IPS DF 6.9 (cell line): ENCODE measurements around the gene DCP2.
A peak's percentile ranks its signal among the peaks of the same experiment; 100 is the strongest.

Experiments used
- DNase-seq: peaks from one replicate; pipeline ENCODE4 v3.0.0-alpha.2; 2013; ENCODE audit warnings: low read depth, low spot score
- H3K27ac ChIP-seq: one replicate; pipeline ENCODE4 v1.5.1; 2013; ENCODE audit warnings: low read length, control low read depth
- H3K27me3 ChIP-seq: 2 replicates; pipeline ENCODE4 v1.6.1; 2013; ENCODE audit warnings: mild to moderate bottlenecking, low read length; ENCODE audit not compliant: control insufficient read depth, insufficient read depth
- H3K36me3 ChIP-seq: 2 replicates; pipeline ENCODE4 v1.6.1; 2013; ENCODE audit warnings: low read length; ENCODE audit not compliant: control insufficient read depth, insufficient read depth
- H3K4me1 ChIP-seq: 2 replicates; pipeline ENCODE4 v1.6.1; 2013; ENCODE audit warnings: low read length; ENCODE audit not compliant: control insufficient read depth, insufficient read depth
- H3K4me3 ChIP-seq: 2 replicates; pipeline ENCODE4 v1.5.1; 2013; ENCODE audit warnings: mild to moderate bottlenecking, low read length
- H3K9me3 ChIP-seq: 2 replicates; pipeline ENCODE4 v1.6.1; 2013; ENCODE audit warnings: low read length, inconsistent platforms; ENCODE audit not compliant: control insufficient read depth, insufficient read depth
- WGBS: extraction: QIAGEN DNeasy Blood & Tissue Kit; methylation state at CpG from one replicate; pipeline ENCODE4 v1.1.7; 2013; ENCODE audit warnings: mixed read lengths, missing lambda C conversion rate; ENCODE audit not compliant: insufficient read length, insufficient coverage; 5-methylcytosine and 5-hydroxymethylcytosine counted together

Gene DCP2

GRCh38 chr5:112983363-112983762 lies 6.8 kb downstream of the DCP2 start:
- H3K4me3 ChIP-seq = no peak overlapping the region
- no peaks in the 10 kb centered on the region; the same call in 1 of the 2 replicates for H3K36me3 ChIP-seq
- no CpG with 5 or more reads among the region's 2 CpGs for WGBS
- peaks cover 2% of the 10 kb centered on the region; the same call in 1 of the 2 replicates for H3K4me1 ChIP-seq
- DNase-seq = no peak
- no peak overlapping the region for H3K27ac ChIP-seq
- H3K9me3 ChIP-seq = no peaks in the 10 kb centered on the region
- no peaks in the 10 kb centered on the region for H3K27me3 ChIP-seq

DNA sequence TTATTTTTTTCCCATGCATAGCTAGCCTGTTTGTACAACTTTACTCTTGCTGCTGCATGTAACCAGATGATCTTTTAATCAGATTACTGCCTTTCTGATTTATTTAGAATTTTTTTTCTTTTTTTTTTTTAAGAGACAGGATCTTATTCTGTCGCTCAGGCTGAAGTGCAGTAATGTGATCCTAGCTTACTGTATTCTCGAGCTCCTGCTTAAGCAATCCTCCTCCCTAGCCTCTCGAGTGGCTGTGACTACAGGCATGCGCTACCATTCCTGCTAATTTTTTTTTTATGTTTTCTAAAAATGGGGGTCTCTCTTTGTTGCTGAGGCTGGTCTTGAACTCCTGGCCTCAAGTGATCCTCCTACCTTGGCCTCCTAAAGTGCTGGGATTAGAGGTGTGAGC lies 9.6 kb downstream of the DCP2 start:
- peaks cover 2% of the 10 kb centered on the region; the same call in 1 of the 2 replicates for H3K4me1 ChIP-seq
- no peak overlapping the region for H3K27ac ChIP-seq
- no peak for DNase-seq
- H3K36me3 ChIP-seq = no peaks in the 10 kb centered on the region; the same call in 1 of the 2 replicates
- no CpG with 5 or more reads among the region's 4 CpGs for WGBS
- H3K4me3 ChIP-seq = no peak overlapping the region
- no peaks in the 10 kb centered on the region for H3K9me3 ChIP-seq
- H3K27me3 ChIP-seq = no peaks in the 10 kb centered on the region

DNA sequence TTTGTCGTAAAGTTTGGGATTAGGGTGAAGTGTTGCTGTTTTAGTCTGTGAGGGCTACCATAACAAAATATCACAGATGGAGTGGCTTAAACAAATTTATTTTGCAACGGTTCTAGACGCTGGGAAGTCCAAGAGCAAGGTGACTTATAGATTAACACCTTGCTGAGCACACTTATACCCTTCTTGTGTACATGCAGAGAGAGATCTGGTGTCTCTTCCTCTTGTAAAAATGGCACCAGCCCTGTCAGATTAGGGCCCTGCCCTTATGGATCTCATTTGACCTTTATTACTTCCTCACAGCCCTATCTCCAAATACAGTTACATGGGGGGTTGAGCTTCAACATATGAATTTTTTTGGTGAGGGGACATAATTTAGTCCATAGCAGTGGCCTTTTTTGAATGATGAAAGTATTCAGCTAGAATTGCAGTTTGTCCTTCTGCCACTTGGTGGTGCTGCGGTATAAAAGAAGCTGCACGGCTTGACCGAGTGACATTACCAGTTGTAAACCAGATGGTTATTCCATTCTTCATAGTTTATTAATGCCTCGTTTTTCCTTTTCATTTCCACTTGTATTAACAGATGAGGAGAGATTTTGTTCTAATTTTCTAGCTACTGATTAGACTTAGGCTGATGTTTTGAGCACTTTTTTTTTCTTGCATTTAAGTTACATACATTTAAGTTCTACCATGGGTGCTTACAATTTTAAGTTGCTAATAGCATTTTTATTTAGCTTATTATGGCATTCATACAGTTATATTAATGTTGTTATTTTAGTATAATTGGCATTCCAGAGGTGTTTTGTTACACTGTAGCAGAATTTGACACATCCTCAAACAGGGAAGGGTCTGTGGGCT lies 19.4 kb downstream of the DCP2 start:
- no peak overlapping the region for H3K4me3 ChIP-seq
- no peaks in the 10 kb centered on the region for H3K9me3 ChIP-seq
- no peak overlapping the region for H3K27ac ChIP-seq
- peaks cover 3% of the 10 kb centered on the region; the same call in 1 of the 2 replicates for H3K36me3 ChIP-seq
- no peaks in the 10 kb centered on the region for H3K27me3 ChIP-seq
- H3K4me1 ChIP-seq = no peaks in the 10 kb centered on the region
- DNase-seq = peak; percentile 27
- WGBS = 100% methylated on average over 1 of the region's 7 CpGs

- Histone ChIP-seq H3K27me3 (no peaks in the 10 kb centered on the region), H3K27ac (no peak overlapping the region), H3K9me3 (no peaks in the 10 kb centered on the region), H3K36me3 (peaks cover 3% of the 10 kb centered on the region; the same call in 1 of the 2 replicates), H3K4me1 (no peaks in the 10 kb centered on the region), H3K4me3 (no peak overlapping the region)
- DNase-seq = no peak
- no CpG with 5 or more reads among the region's 4 CpGs for WGBS
These were observed 20.3 kb downstream of the DCP2 start for GRCh38 chr5:112996830-112997374.

DNA sequence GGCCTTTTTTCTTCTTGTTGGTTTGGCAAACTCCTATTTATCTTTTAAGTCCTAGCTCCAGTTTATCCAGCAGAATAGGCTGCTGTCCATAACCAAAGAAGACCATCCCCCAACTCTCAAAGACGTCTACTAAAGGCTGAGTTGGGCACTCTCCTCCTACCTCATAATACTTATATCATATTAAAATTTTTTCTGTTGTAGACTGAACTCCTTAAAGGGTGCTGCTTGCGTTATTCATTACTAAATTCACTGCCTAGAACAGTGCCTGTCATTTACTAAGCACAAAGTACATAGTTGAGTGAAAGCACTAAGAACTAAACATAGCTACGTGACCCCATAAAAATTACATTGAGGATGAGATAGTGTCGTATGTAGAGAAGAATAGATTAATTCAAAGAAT lies 21.7 kb downstream of the DCP2 start:
- peaks cover 5% of the 10 kb centered on the region; the same call in 1 of the 2 replicates for H3K36me3 ChIP-seq

GRCh38 chr5:113000466-113000865 lies 23.9 kb downstream of the DCP2 start:
- Histone ChIP-seq H3K4me1 (no peaks in the 10 kb centered on the region), H3K4me3 (no peak overlapping the region), H3K36me3 (peaks cover 5% of the 10 kb centered on the region; the same call in 1 of the 2 replicates), H3K9me3 (no peaks in the 10 kb centered on the region), H3K27ac (no peak overlapping the region), H3K27me3 (no peaks in the 10 kb centered on the region)
- no CpG with 5 or more reads among the region's 2 CpGs for WGBS
- no peak for DNase-seq

More for the DNA sequence above, 21.7 kb downstream of the DCP2 start:
- H3K27me3 ChIP-seq = no peaks in the 10 kb centered on the region
- H3K4me3 ChIP-seq = no peak overlapping the region
- H3K9me3 ChIP-seq = no peaks in the 10 kb centered on the region
- H3K4me1 ChIP-seq = no peaks in the 10 kb centered on the region
- no peak overlapping the region for H3K27ac ChIP-seq
- DNase-seq = no peak
- no CpG with 5 or more reads among the region's 4 CpGs for whole genome bisulfite sequencing

DNA sequence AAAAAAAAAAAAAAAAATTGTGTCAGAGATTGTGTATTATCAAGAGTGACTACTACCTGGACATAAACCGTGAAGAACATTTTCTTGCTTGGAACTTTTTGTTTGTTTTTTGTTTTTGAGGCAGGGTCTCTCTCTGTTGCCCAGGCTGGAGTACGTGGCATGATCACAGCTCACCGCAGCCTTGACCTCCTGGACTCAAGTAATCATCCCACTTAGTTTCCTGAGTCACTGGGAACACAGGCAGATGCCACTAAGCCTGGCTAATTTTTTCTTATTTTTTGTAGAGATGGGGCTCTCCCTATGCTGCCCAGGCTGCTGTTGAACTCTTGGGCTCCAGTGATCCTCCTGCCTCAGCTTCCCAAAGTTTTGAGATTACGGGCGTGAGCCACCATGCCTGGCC lies 25.8 kb downstream of the DCP2 start:
- no peak for DNase-seq
- H3K4me3 ChIP-seq = no peak overlapping the region
- no peaks in the 10 kb centered on the region for H3K27me3 ChIP-seq
- H3K9me3 ChIP-seq = no peaks in the 10 kb centered on the region
- WGBS = no CpG with 5 or more reads among the region's 5 CpGs
- H3K4me1 ChIP-seq = no peaks in the 10 kb centered on the region
- no peak overlapping the region for H3K27ac ChIP-seq
- peaks cover 2% of the 10 kb centered on the region; the same call in 1 of the 2 replicates for H3K36me3 ChIP-seq

DNA sequence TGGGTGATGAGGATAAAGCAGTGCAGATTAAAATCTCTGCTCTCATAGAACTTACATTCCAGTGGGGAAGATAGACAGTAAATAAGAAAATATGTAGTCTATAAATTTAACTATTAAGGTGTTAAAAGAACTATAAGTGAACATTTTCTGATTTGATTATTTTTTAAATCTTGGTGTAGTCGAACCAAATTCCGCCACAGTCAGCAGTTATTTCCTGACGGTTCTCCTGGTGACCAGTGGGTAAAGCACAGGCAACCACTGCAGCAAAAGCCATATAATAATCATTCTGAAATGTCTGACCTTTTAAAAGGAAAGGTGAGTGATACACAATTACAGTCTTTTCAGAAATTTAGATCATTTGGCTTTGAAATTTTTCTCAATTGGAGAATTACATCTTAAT lies 27.2 kb downstream of the DCP2 start:
- Histone ChIP-seq H3K27ac (no peak overlapping the region), H3K9me3 (no peaks in the 10 kb centered on the region), H3K4me3 (no peak overlapping the region), H3K27me3 (no peaks in the 10 kb centered on the region), H3K4me1 (no peaks in the 10 kb centered on the region), H3K36me3 (peaks cover 2% of the 10 kb centered on the region; the same call in 1 of the 2 replicates)
- no peak for DNase-seq
- WGBS = no CpG with 5 or more reads among the region's 3 CpGs

DNA sequence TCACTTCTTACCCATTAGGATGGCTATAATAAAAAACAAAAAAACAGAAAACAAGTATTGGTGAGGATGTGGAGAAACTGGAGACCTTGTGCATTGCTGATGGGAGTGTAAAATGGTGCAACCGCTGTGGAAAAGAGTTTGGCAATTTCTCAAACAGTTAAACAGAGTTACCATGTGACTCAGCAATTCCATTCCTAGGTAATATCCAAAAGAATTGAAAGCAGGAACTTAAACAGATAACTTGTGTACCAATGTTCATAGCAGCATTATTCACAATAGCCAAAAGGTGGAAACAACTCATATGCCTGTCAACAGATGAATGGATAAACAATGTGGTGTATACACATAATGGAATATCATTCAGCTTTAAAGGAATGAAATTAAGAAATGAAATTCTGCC lies 28.9 kb downstream of the DCP2 start:
- Histone ChIP-seq H3K36me3 (peaks cover 2% of the 10 kb centered on the region; the same call in 1 of the 2 replicates), H3K9me3 (no peaks in the 10 kb centered on the region), H3K27me3 (no peaks in the 10 kb centered on the region), H3K27ac (no peak overlapping the region), H3K4me1 (no peaks in the 10 kb centered on the region), H3K4me3 (no peak overlapping the region)
- DNase-seq = no peak
- no CpG with 5 or more reads among the region's 1 CpG for WGBS

DNA sequence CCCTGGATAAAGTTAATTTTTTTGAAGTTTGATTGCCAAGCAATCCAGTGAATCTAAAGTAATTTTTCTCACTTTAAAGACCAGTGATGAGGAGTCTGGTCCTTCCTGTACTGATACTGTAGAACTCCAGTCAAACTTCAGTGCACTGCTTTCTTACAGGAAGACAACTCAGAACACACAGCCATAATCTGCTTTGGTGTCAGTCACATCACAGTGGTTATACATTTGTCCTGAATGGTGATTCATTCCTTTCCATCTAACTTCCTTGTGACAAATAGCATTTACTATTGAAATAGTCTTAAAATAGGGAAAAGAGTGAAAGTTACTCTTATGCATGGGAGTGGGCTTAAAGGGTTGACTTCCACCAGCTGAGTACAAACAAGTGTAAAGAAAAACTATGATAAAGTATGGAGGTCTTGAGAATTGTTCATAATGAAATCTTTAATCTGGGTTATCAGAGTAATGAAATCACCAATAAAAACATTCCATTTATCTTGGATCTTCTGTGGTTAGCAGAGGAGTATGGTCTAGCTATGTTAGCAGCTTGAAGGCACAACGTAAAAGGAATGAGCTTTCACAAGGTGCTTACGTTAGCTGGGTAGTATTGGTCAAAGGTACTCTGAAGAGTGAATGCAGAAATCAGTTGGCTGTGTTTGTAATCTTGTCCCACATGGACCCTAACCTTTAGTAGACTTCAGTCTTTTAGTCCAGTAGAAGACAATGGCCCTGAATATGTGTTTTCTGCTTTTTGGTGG lies 41.5 kb downstream of the DCP2 start:
- DNase-seq = no peak
- H3K4me1 ChIP-seq = no peaks in the 10 kb centered on the region
- H3K9me3 ChIP-seq = no peaks in the 10 kb centered on the region
- no peaks in the 10 kb centered on the region for H3K27me3 ChIP-seq
- H3K36me3 ChIP-seq = peaks cover 3% of the 10 kb centered on the region; the same call in 1 of the 2 replicates
- WGBS = no CpG with 5 or more reads among the region's 2 CpGs
- no peak overlapping the region for H3K27ac ChIP-seq
- no peak overlapping the region for H3K4me3 ChIP-seq
